ENCODE data around the gene ESPNL.

Gene ESPNL

DNA sequence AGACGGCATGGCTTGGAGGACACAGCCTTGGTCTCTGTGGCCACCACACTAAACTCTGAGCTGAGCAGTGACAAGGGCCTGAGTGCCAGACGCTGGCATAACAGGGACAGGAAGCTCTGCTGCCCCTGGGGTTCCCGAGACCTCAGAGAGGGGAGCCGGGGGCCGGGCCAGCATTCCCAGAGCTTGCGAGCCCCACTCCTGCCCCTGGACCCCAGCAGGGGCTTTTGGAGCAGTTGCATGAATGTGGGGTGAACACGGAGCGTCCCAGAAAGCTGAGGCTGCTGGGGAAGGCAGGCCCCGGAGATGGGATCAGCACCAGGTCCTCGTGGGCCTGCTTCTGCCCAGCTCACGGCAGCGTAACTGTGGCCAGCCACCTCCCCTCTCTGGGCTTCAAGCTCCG, 51.1 kb downstream of the ESPNL start:
- no peaks in the 10 kb centered on the region for H3K27me3 ChIP-seq (ENCODE audit: control insufficient read depth, low read length)
- no peak overlapping the region for H3K27ac ChIP-seq (ENCODE audit: low read depth, low read length)
- H3F3A ChIP-seq (ENCODE audit: control insufficient read depth, insufficient read depth) = no peaks in the 10 kb centered on the region
- H3K9me2 ChIP-seq (replicated peaks; ENCODE audit: control insufficient read depth, low read length) = no peaks in the 10 kb centered on the region
- H4K20me1 ChIP-seq (ENCODE audit: control insufficient read depth, insufficient read depth, low read depth, low read length) = no peaks in the 10 kb centered on the region
- no peaks in the 10 kb centered on the region; the same call in 1 of the 2 replicates for H3K9me3 ChIP-seq (ENCODE audit: control insufficient read depth, insufficient read depth, low read length)
- H3K4me1 ChIP-seq (ENCODE audit: control insufficient read depth, low read length) = peaks cover 6% of the 10 kb centered on the region
- no peaks in the 10 kb centered on the region for H3K79me2 ChIP-seq (ENCODE audit: control insufficient read depth, low read length)
- H3K4me3 ChIP-seq (ENCODE audit: low read length) = no peak overlapping the region
- H3K36me3 ChIP-seq (ENCODE audit: control insufficient read depth, low read length) = no peaks in the 10 kb centered on the region
- TF ChIP-seq EZH2phosphoT487 (IDR thresholded peaks at IDR 0.05; ENCODE audit: borderline replicate concordance, low read length) = no peak
- TF ChIP-seq, protein P1, sequence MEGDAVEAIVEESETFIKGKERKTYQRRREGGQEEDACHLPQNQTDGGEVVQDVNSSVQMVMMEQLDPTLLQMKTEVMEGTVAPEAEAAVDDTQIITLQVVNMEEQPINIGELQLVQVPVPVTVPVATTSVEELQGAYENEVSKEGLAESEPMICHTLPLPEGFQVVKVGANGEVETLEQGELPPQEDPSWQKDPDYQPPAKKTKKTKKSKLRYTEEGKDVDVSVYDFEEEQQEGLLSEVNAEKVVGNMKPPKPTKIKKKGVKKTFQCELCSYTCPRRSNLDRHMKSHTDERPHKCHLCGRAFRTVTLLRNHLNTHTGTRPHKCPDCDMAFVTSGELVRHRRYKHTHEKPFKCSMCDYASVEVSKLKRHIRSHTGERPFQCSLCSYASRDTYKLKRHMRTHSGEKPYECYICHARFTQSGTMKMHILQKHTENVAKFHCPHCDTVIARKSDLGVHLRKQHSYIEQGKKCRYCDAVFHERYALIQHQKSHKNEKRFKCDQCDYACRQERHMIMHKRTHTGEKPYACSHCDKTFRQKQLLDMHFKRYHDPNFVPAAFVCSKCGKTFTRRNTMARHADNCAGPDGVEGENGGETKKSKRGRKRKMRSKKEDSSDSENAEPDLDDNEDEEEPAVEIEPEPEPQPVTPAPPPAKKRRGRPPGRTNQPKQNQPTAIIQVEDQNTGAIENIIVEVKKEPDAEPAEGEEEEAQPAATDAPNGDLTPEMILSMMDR (IDR thresholded peaks at IDR 0.05; ENCODE audit: low read depth, low read length, poor library complexity, severe bottlenecking) = no peak
- H3K4me2 ChIP-seq (ENCODE audit: low read length) = no peak overlapping the region

DNA sequence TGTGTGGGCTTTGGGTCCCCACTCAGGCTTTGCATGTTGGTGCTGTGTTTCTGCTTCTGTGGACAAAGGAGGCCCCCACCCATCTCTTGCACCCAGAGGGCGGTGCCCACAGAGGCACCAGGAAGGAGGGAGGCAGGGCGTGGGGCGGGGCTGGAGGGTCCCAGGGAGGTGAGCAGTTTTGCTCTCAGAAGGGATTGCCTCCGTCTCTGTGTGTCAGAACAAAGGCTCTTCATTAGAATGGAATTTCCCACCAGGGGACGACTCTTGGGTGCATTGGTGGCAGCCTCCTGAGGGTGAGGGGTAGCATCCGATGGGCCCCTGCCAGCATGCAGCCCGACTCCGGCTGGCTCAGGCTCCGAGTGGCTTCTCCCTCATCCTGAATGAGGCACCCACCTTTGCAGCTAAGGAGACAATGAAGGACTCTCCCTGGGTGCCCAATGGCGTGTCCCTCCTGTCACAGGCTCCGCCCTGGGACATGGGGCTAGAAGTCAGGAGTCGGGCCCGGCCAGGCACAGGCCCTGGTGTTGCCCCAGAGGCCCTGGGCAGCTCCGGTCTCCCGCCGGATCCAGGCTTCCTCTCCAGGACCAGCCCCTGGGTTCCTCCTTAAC, 51.6 kb downstream of the ESPNL start:
- no peaks in the 10 kb centered on the region for H3K27me3 ChIP-seq (ENCODE audit: control insufficient read depth, low read length)
- no peaks in the 10 kb centered on the region for H3K79me2 ChIP-seq (ENCODE audit: control insufficient read depth, low read length)
- H3K4me3 ChIP-seq (ENCODE audit: low read length) = no peak overlapping the region
- H3K36me3 ChIP-seq (ENCODE audit: control insufficient read depth, low read length) = no peaks in the 10 kb centered on the region
- no peak for TF ChIP-seq EZH2phosphoT487 (IDR thresholded peaks at IDR 0.05; ENCODE audit: borderline replicate concordance, low read length)
- TF ChIP-seq, protein P1 (IDR thresholded peaks at IDR 0.05; ENCODE audit: low read depth, low read length, poor library complexity, severe bottlenecking) = no peak
- no peak overlapping the region for H3K4me2 ChIP-seq (ENCODE audit: low read length)
- H3K9me3 ChIP-seq (ENCODE audit: control insufficient read depth, insufficient read depth, low read length) = no peaks in the 10 kb centered on the region; the same call in 1 of the 2 replicates
- peaks cover 6% of the 10 kb centered on the region for H3K4me1 ChIP-seq (ENCODE audit: control insufficient read depth, low read length)
- H4K20me1 ChIP-seq (ENCODE audit: control insufficient read depth, insufficient read depth, low read depth, low read length) = no peaks in the 10 kb centered on the region
- no peak overlapping the region for H3K27ac ChIP-seq (ENCODE audit: low read depth, low read length)
- no peaks in the 10 kb centered on the region for H3K9me2 ChIP-seq (replicated peaks; ENCODE audit: control insufficient read depth, low read length)
- no peaks in the 10 kb centered on the region for H3F3A ChIP-seq (ENCODE audit: control insufficient read depth, insufficient read depth)

DNA sequence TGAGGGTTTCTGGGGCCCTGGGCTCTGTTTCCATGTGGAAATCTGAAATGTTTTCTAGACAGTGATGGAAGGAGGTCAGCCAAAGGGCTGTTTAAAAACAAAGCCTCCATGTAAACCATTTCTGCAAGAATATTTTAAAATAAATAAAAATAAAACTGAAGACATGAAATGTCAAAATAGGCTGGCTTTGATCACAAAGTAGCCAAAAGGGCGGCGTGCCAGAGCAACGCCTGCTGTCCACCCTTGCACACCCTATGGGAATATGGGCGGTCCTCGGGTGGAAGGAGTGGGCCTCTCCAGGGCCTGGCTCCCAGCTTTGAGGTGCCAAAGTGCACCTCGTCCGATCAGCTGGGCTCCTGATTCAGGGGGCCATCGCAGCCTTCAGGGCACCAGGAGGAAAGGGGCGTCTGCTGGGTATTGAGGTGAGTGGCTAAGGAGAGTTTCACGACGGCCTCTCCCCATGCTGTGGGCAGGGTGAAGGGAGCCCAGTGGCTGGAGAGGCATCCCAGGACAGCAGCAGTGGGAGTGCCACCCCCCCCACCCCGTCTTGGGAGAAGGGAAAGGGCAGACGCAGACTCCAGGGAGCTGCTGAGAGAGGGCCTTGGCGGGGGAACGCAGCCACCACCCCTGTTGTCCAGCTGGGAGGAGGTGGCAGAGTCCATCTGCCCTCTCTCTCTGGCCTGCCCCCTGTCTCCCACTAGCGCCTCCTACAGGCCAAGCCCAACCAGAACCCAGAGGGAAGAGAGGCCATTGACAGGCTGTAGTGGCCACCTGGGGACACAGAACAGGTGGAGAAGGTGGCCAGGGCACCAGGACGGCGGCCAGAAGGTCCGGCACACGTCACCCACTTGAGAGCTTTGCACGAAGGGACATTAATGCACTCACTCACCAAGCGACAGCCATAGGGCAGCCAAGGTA, 52.9 kb downstream of the ESPNL start:
- no peaks in the 10 kb centered on the region for H3K27me3 ChIP-seq (ENCODE audit: control insufficient read depth, low read length)
- H3K4me1 ChIP-seq (ENCODE audit: control insufficient read depth, low read length) = no peaks in the 10 kb centered on the region
- H3K27ac ChIP-seq (ENCODE audit: low read depth, low read length) = no peak overlapping the region
- no peaks in the 10 kb centered on the region for H3F3A ChIP-seq (ENCODE audit: control insufficient read depth, insufficient read depth)
- H3K36me3 ChIP-seq (ENCODE audit: control insufficient read depth, low read length) = no peaks in the 10 kb centered on the region
- no peak overlapping the region for H3K4me2 ChIP-seq (ENCODE audit: low read length)
- H3K79me2 ChIP-seq (ENCODE audit: control insufficient read depth, low read length) = no peaks in the 10 kb centered on the region
- H4K20me1 ChIP-seq (ENCODE audit: control insufficient read depth, insufficient read depth, low read depth, low read length) = no peaks in the 10 kb centered on the region
- no peaks in the 10 kb centered on the region; the same call in 1 of the 2 replicates for H3K9me3 ChIP-seq (ENCODE audit: control insufficient read depth, insufficient read depth, low read length)
- H3K9me2 ChIP-seq (replicated peaks; ENCODE audit: control insufficient read depth, low read length) = no peaks in the 10 kb centered on the region
- TF ChIP-seq, protein P1 (IDR thresholded peaks at IDR 0.05; ENCODE audit: low read depth, low read length, poor library complexity, severe bottlenecking) = peak; percentile 57
- TF ChIP-seq EZH2phosphoT487 (IDR thresholded peaks at IDR 0.05; ENCODE audit: borderline replicate concordance, low read length) = no peak
- no peak overlapping the region for H3K4me3 ChIP-seq (ENCODE audit: low read length)

Measured in DOHH2 (cell line).